GM12891 (cell line): ENCODE data around the gene CRISPLD2.

Experiments
- PAX5 ChIP-seq: IDR thresholded peaks from 2 replicates; pipeline ENCODE4 v1.6.1; 2011; ENCODE audit warnings: low read length, moderate library complexity, mild to moderate bottlenecking; ENCODE audit not compliant: insufficient read depth, severe bottlenecking
- POLR2A ChIP-seq: IDR thresholded peaks from 2 replicates; pipeline ENCODE4 v1.6.1; 2011; ENCODE audit warnings: low read depth, low read length, control low read depth
- POLR2AphosphoS5 ChIP-seq: IDR thresholded peaks from 2 replicates; pipeline ENCODE4 v1.6.1; 2011; ENCODE audit warnings: low read depth, low read length, control low read depth
- TAF1 ChIP-seq: IDR thresholded peaks from 2 replicates; pipeline ENCODE4 v1.6.1; 2011; ENCODE audit warnings: low read depth, low read length, control low read depth

DNA sequence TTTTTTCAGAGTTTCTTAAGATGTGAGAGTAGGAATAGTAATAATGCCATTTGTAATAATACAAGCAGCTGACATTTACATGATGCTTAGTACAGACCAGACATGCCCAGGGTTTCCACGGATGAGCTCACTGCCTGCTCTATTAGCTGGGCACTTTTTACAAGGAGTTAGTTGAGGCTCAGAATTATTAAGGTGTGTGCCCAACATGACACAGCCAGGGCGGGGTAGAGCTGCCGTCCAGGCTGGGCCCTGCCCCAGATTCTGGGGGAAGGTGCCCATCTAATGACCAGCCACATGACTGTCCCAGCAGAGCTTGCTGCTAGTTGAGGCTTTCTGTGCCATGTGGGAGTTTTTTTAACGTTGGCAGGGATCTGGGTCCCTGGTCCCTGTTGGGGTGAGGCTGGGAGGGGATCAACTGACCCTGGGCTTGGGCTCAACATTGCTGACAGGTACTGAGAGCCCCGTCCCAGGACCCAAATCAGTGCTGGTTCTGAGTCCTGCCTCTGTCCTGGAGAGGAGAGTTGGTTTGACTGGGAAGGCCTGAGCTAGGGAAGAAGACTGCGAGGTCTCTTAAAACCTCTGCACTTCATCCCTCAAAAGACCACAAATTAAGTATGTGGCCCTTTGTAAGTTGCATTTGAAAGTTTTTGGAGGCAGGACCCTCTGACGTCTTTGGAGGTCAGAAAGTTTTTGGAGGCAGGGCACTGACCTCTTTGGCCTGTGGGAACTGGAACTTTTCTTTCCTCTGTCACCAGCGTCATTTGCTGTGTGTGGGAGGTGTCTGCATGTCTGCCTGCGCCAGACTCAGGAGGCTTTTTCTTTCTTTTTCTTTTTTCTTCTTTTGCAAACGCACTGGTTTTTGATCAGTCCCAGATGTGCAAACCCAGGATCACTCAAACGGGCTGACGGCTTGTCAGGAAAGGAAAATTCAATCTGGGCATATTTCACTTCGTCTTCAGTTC is 2.2 kb downstream of the CRISPLD2 start:
- TF ChIP-seq POLR2AphosphoS5 (no peak), POLR2A (no peak), TAF1 (no peak), PAX5 (no peak)
